ENCODE results near the gene B3GAT1.
"Not testable (repeated sequence)": the region's sequence is repeated elsewhere in the genome, so short reads cannot be mapped to it uniquely, and the experiment has no call there.

B3GAT1 gene
- total RNA-seq, result 0.31 to 0.67 reads per million in 2 donors

- DNase-seq, result peak in 1 of 5 experiments; percentile 19
These were observed at the start of gene B3GAT1 for GRCh38 chr11:134412203-134413042. Gene B3GAT1, minus strand, starts transcription at chr11:134412242. Its CDS starts 24,583 bp downstream, at chr11:134387659.

- no peak for DNase-seq
These were observed 49.6 kb upstream of the B3GAT1 start for GRCh38 chr11:134461621-134462020.

GRCh38 chr11:134460881-134461280, 48.8 kb upstream of the B3GAT1 start:
- no peak for DNase-seq

GRCh38 chr11:134460062-134460561, 48.1 kb upstream of the B3GAT1 start:
- no peak for DNase-seq

- DNase-seq, result no peak
These were observed 47.4 kb upstream of the B3GAT1 start for GRCh38 chr11:134459246-134460061.

- not testable (repeated sequence) for DNase-seq
These were observed 45.5 kb upstream of the B3GAT1 start for GRCh38 chr11:134457411-134458007.

- DNase-seq, result no peak
These were observed 43.5 kb upstream of the B3GAT1 start for GRCh38 chr11:134455516-134455915.

GRCh38 chr11:134454146-134454690, 42.2 kb upstream of the B3GAT1 start:
- no peak for DNase-seq

- no peak for DNase-seq
These were observed 41.4 kb upstream of the B3GAT1 start for GRCh38 chr11:134453441-134453840.

- DNase-seq, result no peak
These were observed 40.8 kb upstream of the B3GAT1 start for GRCh38 chr11:134452838-134453155.

- no peak for DNase-seq
These were observed 40.2 kb upstream of the B3GAT1 start for GRCh38 chr11:134452026-134452837.

GRCh38 chr11:134450186-134450585, 38.1 kb upstream of the B3GAT1 start:
- no peak for DNase-seq

GRCh38 chr11:134449713-134450112, 37.7 kb upstream of the B3GAT1 start:
- DNase-seq, result no peak

- no peak for DNase-seq
These were observed 37.0 kb upstream of the B3GAT1 start for GRCh38 chr11:134449051-134449450.

GRCh38 chr11:134447696-134448095, 35.7 kb upstream of the B3GAT1 start:
- no peak for DNase-seq

- no peak for DNase-seq
These were observed 33.7 kb upstream of the B3GAT1 start for GRCh38 chr11:134445601-134446325.

- DNase-seq, result peak in 1 of 5 experiments; percentile 18
These were observed 32.4 kb upstream of the B3GAT1 start for GRCh38 chr11:134444160-134445108.

GRCh38 chr11:134443246-134443645, 31.2 kb upstream of the B3GAT1 start:
- DNase-seq, result no peak

- DNase-seq, result no peak
These were observed 30.2 kb upstream of the B3GAT1 start for GRCh38 chr11:134442246-134442645.

GRCh38 chr11:134441706-134442105, 29.7 kb upstream of the B3GAT1 start:
- DNase-seq, result no peak
